Activated B cell treated with CpG ODN at 0.5 μM for 24 hours (primary cell): Measurements from ENCODE around the gene ROCK2. TPM values are rescaled to one million over a fixed set of nuclear protein-coding genes. Genes with fewer than 3 reads are reported as not detected.

Experiments
- ATAC-seq: fragments of 200-7000 bp; cut with Tn5 transposase; one replicate; pipeline ENCODE4 v1.10.0; 2021; ENCODE audit warnings: low read depth, mild to moderate bottlenecking, moderate library complexity
- CTCF ChIA-PET: fragments of 350-600 bp; sonication (Branson Sonifier 250); formaldehyde crosslinking; loops from one replicate; lab custom pipeline; 2021; ENCODE audit warnings: antibody characterized with exemption; lab: Charles Lee
- POLR2A ChIA-PET: fragments of 350-600 bp; sonication (Branson Sonifier 250); formaldehyde crosslinking; loops from one replicate; lab custom pipeline; 2021; ENCODE audit warnings: antibody characterized with exemption; lab: Charles Lee
- DNase-seq: peaks from one replicate; pipeline ENCODE4 v3.0.0; 2022
- H3K27ac Mint-ChIP-seq: one replicate; pipeline ENCODE4 v1.8.0; 2020; ENCODE audit warnings: mixed read lengths
- H3K27me3 Mint-ChIP-seq: one replicate; pipeline ENCODE4 v1.8.0; 2021; ENCODE audit warnings: mixed read lengths
- H3K36me3 Mint-ChIP-seq: one replicate; pipeline ENCODE4 v1.8.0; 2021; ENCODE audit warnings: low read depth, mixed read lengths
- H3K4me1 Mint-ChIP-seq: one replicate; pipeline ENCODE4 v1.8.0; 2021; ENCODE audit warnings: mixed read lengths
- H3K4me3 Mint-ChIP-seq: one replicate; pipeline ENCODE4 v1.8.0; 2020; ENCODE audit warnings: mild to moderate bottlenecking, mixed read lengths
- H3K9me3 Mint-ChIP-seq: one replicate; pipeline ENCODE4 v1.8.0; 2020; ENCODE audit warnings: mixed read lengths
- intact Hi-C: fragments of 100-400 bp; cut with micrococcal nuclease; formaldehyde crosslinking; loops from one replicate; pipeline ENCODE4 v1.15.1; 2024
- total RNA-seq: library from RNA; stranded (reverse); gene quantifications from 2 replicates; pipeline ENCODE4 v1.2.3, GENCODE V29; 2022
- TF ChIP-seq, protein P1 (sequence below): fragments of 200-600 bp; IDR thresholded peaks from one replicate; pipeline ENCODE4 v1.8.0; 2022; ENCODE audit warnings: antibody characterized with exemption, mild to moderate bottlenecking

ROCK2 gene
- total RNA-seq, 1 donor from 2014 or later, result 18.8 TPM

DNA sequence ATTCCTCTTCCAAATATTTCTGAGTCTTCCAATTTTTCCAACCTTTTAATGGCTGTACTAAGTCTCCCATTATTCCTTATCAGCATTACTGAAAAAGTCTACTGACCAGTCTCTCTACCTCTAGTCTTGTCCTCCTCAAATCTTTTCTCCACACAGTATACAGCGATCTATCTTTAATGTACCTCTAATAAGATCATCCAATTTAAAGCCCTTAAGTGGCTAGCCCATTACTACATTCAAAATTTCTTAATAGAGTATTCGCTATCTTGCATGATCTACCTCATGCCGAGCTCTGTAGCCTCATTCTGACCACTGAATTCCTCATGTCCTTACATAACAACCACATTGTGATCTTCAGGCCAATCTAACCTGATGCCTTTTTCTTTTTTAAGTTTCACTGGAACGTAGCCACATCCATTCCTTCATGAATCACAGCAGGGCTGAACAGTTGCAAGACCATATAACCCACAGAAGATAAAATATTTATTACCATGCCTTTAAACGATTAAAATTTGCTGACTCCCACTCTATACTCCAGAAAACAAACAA lies 131.3 kb downstream of the ROCK2 start:
- intact Hi-C loops, result loop anchor here (5.0 kb wide), 1 partner anchor 81 kb away; a partner anchor contains a TSS
- H3K4me3 Mint-ChIP-seq, result no peak overlapping the region
- POLR2A ChIA-PET, result no interaction called here

DNA sequence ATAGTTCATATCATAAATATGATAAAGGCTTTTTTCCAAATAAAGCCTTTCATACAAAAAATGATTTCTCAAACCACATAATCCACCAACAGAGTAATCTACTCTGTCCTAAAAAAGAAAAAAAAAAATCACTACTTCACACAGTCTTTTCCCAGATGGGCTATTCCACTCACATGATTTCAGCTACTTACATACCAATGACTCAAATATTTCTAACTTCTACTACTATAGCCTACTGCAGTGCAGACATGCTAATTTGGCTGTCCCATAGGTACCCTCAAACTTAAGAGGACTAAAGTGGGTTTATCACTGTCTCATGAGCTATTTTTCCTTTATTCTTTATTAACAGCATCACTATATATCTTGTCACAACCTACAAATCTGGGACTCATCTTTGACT lies 131.8 kb downstream of the ROCK2 start:
- Mint-ChIP-seq H3K4me1 (no peaks in the 10 kb centered on the region), H3K27me3 (no peaks in the 10 kb centered on the region), H3K36me3 (peaks cover 64% of the 10 kb centered on the region), H3K4me3 (no peak overlapping the region), H3K9me3 (no peaks in the 10 kb centered on the region), H3K27ac (no peak overlapping the region)
- no peak for DNase-seq
- no peak for ATAC-seq
- TF ChIP-seq, protein P1, sequence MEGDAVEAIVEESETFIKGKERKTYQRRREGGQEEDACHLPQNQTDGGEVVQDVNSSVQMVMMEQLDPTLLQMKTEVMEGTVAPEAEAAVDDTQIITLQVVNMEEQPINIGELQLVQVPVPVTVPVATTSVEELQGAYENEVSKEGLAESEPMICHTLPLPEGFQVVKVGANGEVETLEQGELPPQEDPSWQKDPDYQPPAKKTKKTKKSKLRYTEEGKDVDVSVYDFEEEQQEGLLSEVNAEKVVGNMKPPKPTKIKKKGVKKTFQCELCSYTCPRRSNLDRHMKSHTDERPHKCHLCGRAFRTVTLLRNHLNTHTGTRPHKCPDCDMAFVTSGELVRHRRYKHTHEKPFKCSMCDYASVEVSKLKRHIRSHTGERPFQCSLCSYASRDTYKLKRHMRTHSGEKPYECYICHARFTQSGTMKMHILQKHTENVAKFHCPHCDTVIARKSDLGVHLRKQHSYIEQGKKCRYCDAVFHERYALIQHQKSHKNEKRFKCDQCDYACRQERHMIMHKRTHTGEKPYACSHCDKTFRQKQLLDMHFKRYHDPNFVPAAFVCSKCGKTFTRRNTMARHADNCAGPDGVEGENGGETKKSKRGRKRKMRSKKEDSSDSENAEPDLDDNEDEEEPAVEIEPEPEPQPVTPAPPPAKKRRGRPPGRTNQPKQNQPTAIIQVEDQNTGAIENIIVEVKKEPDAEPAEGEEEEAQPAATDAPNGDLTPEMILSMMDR, result no peak
- intact Hi-C loops, result loop anchor here (5.0 kb wide), 1 partner anchor 80 kb away; a partner anchor contains a TSS
- CTCF ChIA-PET, result interaction anchor here (0.9 kb wide), 1 partner anchor 83 kb away, joined by 3 read pairs; no protein-coding TSS in a partner anchor
- POLR2A ChIA-PET, result no interaction called here

More for the DNA sequence above, 131.3 kb downstream of the ROCK2 start:
- Mint-ChIP-seq H3K27ac (no peak overlapping the region), H3K9me3 (no peaks in the 10 kb centered on the region), H3K4me1 (no peaks in the 10 kb centered on the region), H3K27me3 (no peaks in the 10 kb centered on the region), H3K36me3 (peaks cover 64% of the 10 kb centered on the region)
- TF ChIP-seq, protein P1, result no peak
- CTCF ChIA-PET, result interaction anchor here (0.9 kb wide), 1 partner anchor 83 kb away, joined by 3 read pairs; no protein-coding TSS in a partner anchor
- no peak for DNase-seq
- ATAC-seq, result no peak

DNA sequence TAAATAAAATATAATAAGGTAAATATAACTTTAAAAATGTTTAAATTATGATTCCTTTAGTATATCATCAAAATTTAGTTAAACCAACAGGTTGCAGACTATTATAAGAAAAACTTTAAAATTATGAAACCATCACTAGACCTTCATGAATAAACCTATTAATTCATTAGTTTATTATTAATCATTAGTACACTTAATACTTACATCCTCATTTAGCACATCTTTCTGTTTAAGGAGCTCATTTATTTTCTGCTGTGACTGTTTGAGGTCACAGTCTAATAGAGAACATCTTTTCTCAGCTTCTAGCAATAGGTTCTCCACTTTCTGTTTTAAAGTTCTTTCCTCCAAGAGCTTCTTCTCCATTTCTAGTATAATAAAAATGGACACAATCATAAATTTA lies 136.4 kb downstream of the ROCK2 start:
- Mint-ChIP-seq H3K36me3 (peaks cover 42% of the 10 kb centered on the region), H3K4me3 (no peak overlapping the region), H3K9me3 (no peaks in the 10 kb centered on the region), H3K27me3 (no peaks in the 10 kb centered on the region), H3K27ac (no peak overlapping the region), H3K4me1 (peaks cover 7% of the 10 kb centered on the region)
- POLR2A ChIA-PET, result no interaction called here
- TF ChIP-seq, protein P1, result no peak
- CTCF ChIA-PET, result interaction anchor here (0.9 kb wide), 1 partner anchor 75 kb away, joined by 3 read pairs; a partner anchor contains a TSS
- intact Hi-C loops, result no loop called here
- ATAC-seq (no peak), DNase-seq (no peak)

DNA sequence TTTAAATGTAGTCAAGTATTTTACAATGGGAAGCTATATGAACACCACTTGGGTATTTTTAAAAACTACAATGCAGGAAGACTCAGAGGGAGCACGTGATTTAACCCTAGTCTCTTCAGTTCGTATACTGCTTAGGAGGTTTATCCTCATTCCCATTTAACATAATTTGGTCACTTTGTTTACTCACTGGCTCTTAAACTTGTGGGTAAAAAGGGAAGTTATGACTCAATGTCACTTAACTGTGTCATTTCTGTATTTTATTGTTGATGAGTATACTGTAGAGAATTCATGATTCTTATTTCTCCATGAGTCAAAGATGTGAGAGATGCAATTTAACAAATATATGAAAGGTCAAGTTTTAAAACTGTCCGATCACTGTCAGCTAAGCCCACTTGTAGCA lies 141.0 kb downstream of the ROCK2 start:
- peak overlapping the region; percentile 53 for H3K27ac Mint-ChIP-seq
- intact Hi-C loops, result no loop called here
- H3K4me3 Mint-ChIP-seq, result no peak overlapping the region
- H3K36me3 Mint-ChIP-seq, result peaks cover 48% of the 10 kb centered on the region
- H3K9me3 Mint-ChIP-seq, result no peaks in the 10 kb centered on the region
- no peak for DNase-seq
- ChIA-PET POLR2A (no interaction called here), CTCF (no interaction called here)
- ATAC-seq, result peak; percentile 7
- no peaks in the 10 kb centered on the region for H3K27me3 Mint-ChIP-seq
- TF ChIP-seq, protein P1, result no peak
- H3K4me1 Mint-ChIP-seq, result peaks cover 7% of the 10 kb centered on the region

DNA sequence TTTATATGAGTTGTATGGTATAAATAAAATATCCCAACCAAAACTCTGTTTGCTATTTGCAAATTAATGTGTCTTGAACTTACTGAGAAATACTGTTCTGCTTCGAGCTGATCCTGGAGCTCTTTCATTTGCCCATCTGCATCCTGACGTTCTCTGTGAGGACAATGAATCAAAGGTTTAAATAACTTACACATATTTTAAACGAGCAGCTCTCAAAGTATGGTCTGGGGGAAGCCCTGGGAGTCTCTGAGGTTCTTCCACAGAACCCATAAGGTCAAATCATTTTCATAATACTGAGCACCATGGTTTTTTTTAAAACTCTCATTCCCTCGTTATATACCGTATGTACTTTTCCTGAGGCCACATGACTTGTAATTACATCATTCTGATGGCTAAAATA lies 142.5 kb downstream of the ROCK2 start:
- CTCF ChIA-PET, result interaction anchor here (3.4 kb wide), 1 partner anchor 69 kb away, joined by 10 read pairs; a partner anchor contains a TSS
- POLR2A ChIA-PET, result no interaction called here
- Mint-ChIP-seq H3K27me3 (no peaks in the 10 kb centered on the region), H3K9me3 (no peaks in the 10 kb centered on the region), H3K27ac (no peak overlapping the region), H3K4me3 (no peak overlapping the region), H3K36me3 (peaks cover 48% of the 10 kb centered on the region), H3K4me1 (peaks cover 7% of the 10 kb centered on the region)
- TF ChIP-seq, protein P1, result no peak
- ATAC-seq, result no peak
- intact Hi-C loops, result no loop called here
- no peak for DNase-seq
